Erythroblast (primary cell): ENCODE data around the gene TRIM14.

Source experiments
- GATA1 ChIP-seq: IDR thresholded peaks from 2 replicates; pipeline ENCODE4 v1.6.1; 2011; ENCODE audit warnings: low read depth, mild to moderate bottlenecking, control low read depth, low read length, moderate library complexity
- POLR2A ChIP-seq: IDR thresholded peaks from 2 replicates; pipeline ENCODE4 v1.6.1; 2011; ENCODE audit warnings: mild to moderate bottlenecking, low read length

GRCh38 chr9:98150164-98150563, 31.1 kb upstream of the TRIM14 start:
- TF ChIP-seq POLR2A (no peak), GATA1 (no peak)
